Upper lobe of right lung (tissue), 1 donor: Measurements from ENCODE around the gene IL6. TPM values are rescaled to one million over a fixed set of nuclear protein-coding genes. Genes with fewer than 3 reads are reported as not detected.
"Not testable (repeated sequence)": the region's sequence is repeated elsewhere in the genome, so short reads cannot be mapped to it uniquely, and the experiment has no call there.

Source experiments
- ATAC-seq: fragments of 200-7000 bp; cut with Tn5 transposase; one replicate; pipeline ENCODE4 v1.9.1; 2020; ENCODE audit warnings: mild to moderate bottlenecking, moderate library complexity
- DNase-seq: peaks from one replicate; pipeline ENCODE4 v3.0.0-alpha.2; 2020
- H3K27ac ChIP-seq: fragments of 200-600 bp; one replicate; pipeline ENCODE4 v1.8.0; 2022
- H3K27me3 ChIP-seq: fragments of 200-600 bp; one replicate; pipeline ENCODE4 v1.8.0; 2022; ENCODE audit warnings: mild to moderate bottlenecking
- H3K36me3 ChIP-seq: fragments of 200-600 bp; one replicate; pipeline ENCODE4 v1.8.0; 2022
- H3K4me1 ChIP-seq: fragments of 200-600 bp; one replicate; pipeline ENCODE4 v1.8.0; 2022
- H3K4me3 ChIP-seq: fragments of 200-600 bp; one replicate; pipeline ENCODE4 v1.8.0; 2022; ENCODE audit warnings: mild to moderate bottlenecking
- H3K9me3 ChIP-seq: fragments of 200-600 bp; one replicate; pipeline ENCODE4 v1.8.0; 2022
- intact Hi-C: fragments of 100-400 bp; cut with DNase I; formaldehyde crosslinking; loops from one replicate; pipeline ENCODE4 v1.11.0; 2022
- total RNA-seq: library from RNA; stranded (reverse); fragmentation: NEBNext Ultra II Directional; extraction: Animal tissue kit (Norgen Biotek cat#: 25700); gene quantifications from one replicate; pipeline ENCODE4 v1.2.1, GENCODE V29; 2021
- TF ChIP-seq, protein P1 (sequence below): fragments of 200-600 bp; IDR thresholded peaks from one replicate; pipeline ENCODE4 v1.8.0; 2022; ENCODE audit warnings: antibody characterized with exemption
- donor health status: DM: no; HTN: yes; CAD: no; lungs with severe emphysema.

IL6 gene
- total RNA-seq, 1 donor from 2014 or later = 6.5 TPM

DNA sequence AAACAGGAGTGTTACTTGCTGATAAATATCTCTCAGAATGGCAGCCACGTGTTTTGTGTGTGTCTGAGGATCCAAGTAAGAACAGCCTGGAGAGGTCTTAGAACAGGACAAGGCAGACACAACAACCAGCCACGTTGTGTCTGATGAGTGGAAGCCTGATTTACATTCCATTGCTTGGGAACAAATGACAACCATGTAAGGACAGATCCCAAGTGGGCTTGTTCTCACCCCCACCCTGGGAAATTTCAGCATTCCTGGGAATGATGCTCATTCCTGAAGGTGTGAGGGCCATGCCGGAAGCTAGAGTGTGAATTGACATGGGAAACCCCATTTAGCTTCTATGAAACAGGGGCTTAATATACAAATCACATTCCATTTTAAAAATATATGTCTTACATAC lies 35.9 kb downstream of the IL6 start:
- no peak overlapping the region for H3K27ac ChIP-seq
- H3K4me1 ChIP-seq = no peaks in the 10 kb centered on the region
- TF ChIP-seq, protein P1, sequence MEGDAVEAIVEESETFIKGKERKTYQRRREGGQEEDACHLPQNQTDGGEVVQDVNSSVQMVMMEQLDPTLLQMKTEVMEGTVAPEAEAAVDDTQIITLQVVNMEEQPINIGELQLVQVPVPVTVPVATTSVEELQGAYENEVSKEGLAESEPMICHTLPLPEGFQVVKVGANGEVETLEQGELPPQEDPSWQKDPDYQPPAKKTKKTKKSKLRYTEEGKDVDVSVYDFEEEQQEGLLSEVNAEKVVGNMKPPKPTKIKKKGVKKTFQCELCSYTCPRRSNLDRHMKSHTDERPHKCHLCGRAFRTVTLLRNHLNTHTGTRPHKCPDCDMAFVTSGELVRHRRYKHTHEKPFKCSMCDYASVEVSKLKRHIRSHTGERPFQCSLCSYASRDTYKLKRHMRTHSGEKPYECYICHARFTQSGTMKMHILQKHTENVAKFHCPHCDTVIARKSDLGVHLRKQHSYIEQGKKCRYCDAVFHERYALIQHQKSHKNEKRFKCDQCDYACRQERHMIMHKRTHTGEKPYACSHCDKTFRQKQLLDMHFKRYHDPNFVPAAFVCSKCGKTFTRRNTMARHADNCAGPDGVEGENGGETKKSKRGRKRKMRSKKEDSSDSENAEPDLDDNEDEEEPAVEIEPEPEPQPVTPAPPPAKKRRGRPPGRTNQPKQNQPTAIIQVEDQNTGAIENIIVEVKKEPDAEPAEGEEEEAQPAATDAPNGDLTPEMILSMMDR = no peak
- intact Hi-C loops = no loop called here
- H3K4me3 ChIP-seq = no peak overlapping the region
- DNase-seq = no peak
- no peaks in the 10 kb centered on the region for H3K36me3 ChIP-seq
- no peaks in the 10 kb centered on the region for H3K27me3 ChIP-seq
- H3K9me3 ChIP-seq = peaks cover 6% of the 10 kb centered on the region
- no peak for ATAC-seq

DNA sequence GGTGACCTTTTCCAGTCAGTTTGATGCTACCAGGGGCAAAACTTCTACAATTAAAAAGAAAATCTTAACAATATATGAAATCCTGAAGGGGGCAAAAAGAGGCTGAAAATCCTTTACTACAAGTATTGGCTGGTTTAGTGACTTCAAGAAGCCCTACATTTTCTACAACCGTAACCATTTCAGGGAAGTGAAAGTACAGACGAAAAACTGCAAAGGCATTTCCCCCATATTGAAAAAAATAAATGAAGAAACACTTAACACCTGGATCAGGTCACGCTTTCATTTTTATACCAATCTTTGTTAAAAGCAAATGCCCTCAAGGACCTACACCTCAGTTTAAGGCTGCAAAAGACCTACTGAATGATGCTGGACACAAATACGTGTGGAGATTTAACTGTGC lies 38.6 kb downstream of the IL6 start:
- Histone ChIP-seq H3K27ac (no peak overlapping the region), H3K4me1 (no peaks in the 10 kb centered on the region), H3K36me3 (no peaks in the 10 kb centered on the region), H3K9me3 (peaks cover 2% of the 10 kb centered on the region), H3K4me3 (no peak overlapping the region), H3K27me3 (no peaks in the 10 kb centered on the region)
- TF ChIP-seq, protein P1 = no peak
- intact Hi-C loops = no loop called here
- DNase-seq (no peak), ATAC-seq (no peak)

DNA sequence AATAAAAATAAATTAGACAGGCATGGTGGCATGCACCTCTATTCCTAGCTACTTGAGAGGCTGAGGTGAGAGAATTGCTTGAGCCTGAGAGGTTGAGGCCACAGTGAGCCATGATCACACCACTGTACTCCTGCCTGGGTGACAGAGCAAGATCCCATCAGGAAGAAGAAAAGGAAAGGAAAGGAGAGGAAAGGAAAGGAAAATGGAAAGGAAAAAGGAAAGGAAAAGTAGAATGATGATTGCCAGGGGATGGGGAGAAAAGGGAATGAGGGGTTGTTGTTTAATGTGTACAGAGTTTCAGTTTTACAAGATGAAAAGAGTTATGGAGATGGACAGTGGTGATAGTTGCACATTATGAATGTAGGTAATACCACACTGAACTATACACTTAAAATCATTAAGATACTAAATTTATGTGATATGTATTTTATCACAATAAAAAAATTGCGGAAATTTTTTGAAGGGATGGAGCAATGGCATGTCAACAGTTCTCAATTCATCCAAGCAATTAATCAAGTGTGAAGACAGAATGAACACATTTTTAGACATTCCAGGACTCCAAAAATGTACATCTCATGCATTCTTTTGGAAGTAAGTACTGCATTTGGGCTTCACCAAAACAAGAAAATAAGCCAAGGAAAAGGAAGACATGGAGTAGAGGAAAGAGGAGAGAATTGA lies 44.3 kb downstream of the IL6 start:
- Histone ChIP-seq H3K4me3 (no peak overlapping the region), H3K27me3 (no peaks in the 10 kb centered on the region), H3K36me3 (no peaks in the 10 kb centered on the region), H3K4me1 (no peaks in the 10 kb centered on the region), H3K9me3 (no peaks in the 10 kb centered on the region), H3K27ac (no peak overlapping the region)
- ATAC-seq = no peak
- TF ChIP-seq, protein P1 = no peak
- no peak for DNase-seq
- intact Hi-C loops = no loop called here

DNA sequence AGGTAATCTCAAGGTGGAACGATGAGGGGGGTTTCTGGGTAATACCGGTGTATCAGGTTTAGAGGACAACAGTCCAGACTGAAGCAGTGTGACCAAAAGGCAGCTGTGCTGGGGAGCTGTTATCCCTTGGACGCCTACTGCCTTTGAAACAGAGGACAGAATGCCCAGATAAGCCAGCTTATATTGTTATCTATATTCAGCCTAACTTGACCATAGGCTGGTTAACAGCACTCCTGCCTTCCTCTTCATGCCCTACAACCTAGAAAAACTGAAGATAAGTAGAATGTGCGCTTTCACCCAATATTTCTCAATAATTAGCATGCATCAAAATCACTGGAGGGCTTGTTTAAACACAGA lies 44.9 kb downstream of the IL6 start:
- Histone ChIP-seq H3K27me3 (no peaks in the 10 kb centered on the region), H3K4me3 (no peak overlapping the region), H3K9me3 (no peaks in the 10 kb centered on the region), H3K36me3 (no peaks in the 10 kb centered on the region), H3K27ac (no peak overlapping the region), H3K4me1 (no peaks in the 10 kb centered on the region)
- intact Hi-C loops = no loop called here
- no peak for ATAC-seq
- no peak for DNase-seq
- TF ChIP-seq, protein P1 = no peak

DNA sequence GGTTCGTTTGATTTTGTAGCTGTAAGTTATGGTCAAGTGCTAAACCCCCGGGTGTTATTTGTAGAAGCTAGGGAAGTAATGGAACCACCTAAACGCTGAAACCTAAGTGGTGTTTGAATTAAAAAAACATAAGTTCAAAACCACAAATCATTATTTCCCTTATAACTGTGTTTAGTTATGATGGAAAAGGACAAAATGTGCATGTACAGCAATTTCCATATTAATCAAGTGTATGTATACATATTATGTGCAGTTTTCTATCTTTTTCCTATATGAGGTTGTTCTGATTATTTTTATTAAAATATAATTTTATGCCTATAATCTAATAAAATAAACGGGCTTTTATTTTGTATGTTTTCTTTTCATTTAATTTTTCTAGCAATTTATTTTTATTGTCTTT lies 45.9 kb downstream of the IL6 start:
- no peaks in the 10 kb centered on the region for H3K9me3 ChIP-seq
- H3K36me3 ChIP-seq = no peaks in the 10 kb centered on the region
- no peaks in the 10 kb centered on the region for H3K27me3 ChIP-seq
- no peak for ATAC-seq
- TF ChIP-seq, protein P1 = no peak
- intact Hi-C loops = no loop called here
- no peak overlapping the region for H3K4me3 ChIP-seq
- H3K27ac ChIP-seq = no peak overlapping the region
- DNase-seq = no peak
- H3K4me1 ChIP-seq = no peaks in the 10 kb centered on the region

DNA sequence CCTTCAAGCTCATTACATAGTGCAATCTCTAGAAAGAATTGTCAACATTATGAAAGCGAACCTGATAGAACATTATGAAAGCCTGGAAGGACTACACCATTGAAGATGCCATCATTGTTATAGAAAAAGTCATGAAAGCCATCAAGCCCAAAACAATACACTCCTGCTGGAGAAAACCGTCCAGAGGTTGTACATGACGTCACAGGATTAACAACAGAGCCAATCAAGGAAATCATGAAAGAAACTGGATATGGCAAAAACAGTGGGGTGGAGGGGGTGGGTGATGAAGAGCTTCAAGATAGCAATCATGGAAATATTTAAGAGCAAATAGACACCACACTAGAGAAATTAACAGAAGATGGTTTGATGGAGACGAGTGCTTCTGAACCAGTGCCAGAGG lies 50.0 kb downstream of the IL6 start:
- H3K4me1 ChIP-seq = no peaks in the 10 kb centered on the region
- intact Hi-C loops = no loop called here
- DNase-seq = no peak
- H3K27me3 ChIP-seq = no peaks in the 10 kb centered on the region
- no peak for ATAC-seq
- no peaks in the 10 kb centered on the region for H3K9me3 ChIP-seq
- H3K27ac ChIP-seq = no peak overlapping the region
- TF ChIP-seq, protein P1 = no peak
- no peak overlapping the region for H3K4me3 ChIP-seq
- H3K36me3 ChIP-seq = no peaks in the 10 kb centered on the region

DNA sequence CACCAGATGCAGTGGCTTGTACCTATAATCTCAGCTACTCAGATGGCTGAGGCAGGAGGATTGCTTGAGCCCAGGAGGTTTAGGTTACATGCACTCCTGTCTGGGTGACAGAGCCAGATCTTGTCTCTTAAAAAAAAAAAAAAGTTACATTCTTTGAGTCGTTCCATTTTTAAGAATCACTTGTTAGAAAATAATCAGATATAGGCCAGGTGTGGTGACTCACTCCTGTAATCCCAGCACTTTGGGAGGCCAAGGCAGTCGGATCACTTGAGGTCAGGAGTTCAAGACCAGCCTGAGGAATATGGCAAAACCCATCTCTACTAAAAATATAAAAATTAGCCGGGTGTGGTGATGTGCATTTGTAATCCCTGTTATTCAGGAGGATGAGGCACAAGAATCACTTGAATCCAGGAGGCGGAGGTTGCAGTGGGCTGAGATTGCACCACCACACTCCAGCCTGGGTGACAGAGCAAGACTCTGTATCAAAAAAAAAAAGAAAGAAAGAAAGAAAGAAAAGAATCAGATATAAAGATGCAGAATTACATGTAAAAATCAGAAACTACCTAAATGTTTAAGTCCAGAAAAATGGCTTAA lies 52.8 kb downstream of the IL6 start:
- intact Hi-C loops, ATAC-seq: not testable (repeated sequence)

More for the DNA sequence above, 52.8 kb downstream of the IL6 start:
- not testable (repeated sequence) for H3K27me3 ChIP-seq, DNase-seq, H3K27ac ChIP-seq, H3K4me1 ChIP-seq, H3K9me3 ChIP-seq, H3K4me3 ChIP-seq, H3K36me3 ChIP-seq
